RWPE2 (cell line): ENCODE results near the gene MAP3K5.

Experiments
- ATAC-seq: fragments of 200-7000 bp; cut with Tn5 transposase; 3 replicates; pipeline ENCODE4 v1.9.1; 2021; ENCODE audit warnings: low read depth
- DNase-seq: peaks from one replicate; pipeline ENCODE4 v3.0.0-alpha.2; 2020; ENCODE audit warnings: low spot score
- H3K27ac ChIP-seq: fragments of 450-650 bp; 2 replicates; pipeline ENCODE4 v1.5.1; 2017; ENCODE audit warnings: mild to moderate bottlenecking; ENCODE audit not compliant: poor library complexity, severe bottlenecking
- H3K27me3 ChIP-seq: fragments of 250-450 bp; sonication (Bioruptor Pico); 2 replicates; pipeline ENCODE4 v1.5.1; 2021; ENCODE audit warnings: mild to moderate bottlenecking, moderate library complexity; ENCODE audit not compliant: insufficient read depth, poor library complexity, severe bottlenecking
- H3K36me3 ChIP-seq: fragments of 250-450 bp; sonication (Bioruptor Pico); 2 replicates; pipeline ENCODE4 v1.5.1; 2020; ENCODE audit warnings: low read depth, mild to moderate bottlenecking, moderate library complexity
- H3K4me1 ChIP-seq: fragments of 250-450 bp; sonication (Bioruptor Pico); 2 replicates; pipeline ENCODE4 v1.5.1; 2021; ENCODE audit warnings: mild to moderate bottlenecking, moderate library complexity; ENCODE audit not compliant: insufficient read depth, poor library complexity, severe bottlenecking
- H3K4me3 ChIP-seq: fragments of 250-450 bp; sonication (Bioruptor Pico); 2 replicates; pipeline ENCODE4 v1.5.1; 2021; ENCODE audit warnings: mild to moderate bottlenecking, moderate library complexity; ENCODE audit not compliant: severe bottlenecking
- H3K9me3 ChIP-seq: fragments of 250-450 bp; sonication (Bioruptor Pico); 2 replicates; pipeline ENCODE4 v1.5.1; 2021; ENCODE audit warnings: mild to moderate bottlenecking, moderate library complexity; ENCODE audit not compliant: severe bottlenecking
- CTCF ChIP-seq: fragments of 450-650 bp; IDR thresholded peaks from one replicate; pipeline ENCODE4 v1.5.1; 2017; ENCODE audit warnings: mild to moderate bottlenecking, moderate library complexity; ENCODE audit not compliant: poor library complexity, severe bottlenecking

Gene MAP3K5

GRCh38 chr6:136782021-136782770 is 10.1 kb downstream of the MAP3K5 start:
- H3K4me3 ChIP-seq = no peak overlapping the region
- no peaks in the 10 kb centered on the region for H3K27me3 ChIP-seq
- H3K27ac ChIP-seq = no peak overlapping the region
- peak; percentile 89 for ATAC-seq
- peaks cover 8% of the 10 kb centered on the region for H3K4me1 ChIP-seq
- no peaks in the 10 kb centered on the region for H3K9me3 ChIP-seq
- no peak for TF ChIP-seq CTCF
- DNase-seq = no peak
- H3K36me3 ChIP-seq = no peaks in the 10 kb centered on the region

GRCh38 chr6:136780972-136781371 is 11.3 kb downstream of the MAP3K5 start:
- H3K4me3 ChIP-seq = no peak overlapping the region
- no peak overlapping the region for H3K27ac ChIP-seq
- no peak for ATAC-seq
- DNase-seq = no peak
- no peaks in the 10 kb centered on the region for H3K36me3 ChIP-seq
- H3K27me3 ChIP-seq = no peaks in the 10 kb centered on the region
- H3K4me1 ChIP-seq = peaks cover 8% of the 10 kb centered on the region
- no peak for TF ChIP-seq CTCF
- H3K9me3 ChIP-seq = no peaks in the 10 kb centered on the region

GRCh38 chr6:136779682-136780081 is 12.6 kb downstream of the MAP3K5 start:
- no peaks in the 10 kb centered on the region for H3K9me3 ChIP-seq
- TF ChIP-seq CTCF = no peak

GRCh38 chr6:136777651-136778050 is 14.6 kb downstream of the MAP3K5 start:
- no peaks in the 10 kb centered on the region for H3K27me3 ChIP-seq
- no peak overlapping the region for H3K4me3 ChIP-seq
- no peak for DNase-seq
- no peak for ATAC-seq
- no peaks in the 10 kb centered on the region for H3K9me3 ChIP-seq
- H3K27ac ChIP-seq = no peak overlapping the region
- no peak for TF ChIP-seq CTCF
- H3K36me3 ChIP-seq = no peaks in the 10 kb centered on the region
- peaks cover 18% of the 10 kb centered on the region for H3K4me1 ChIP-seq

More at GRCh38 chr6:136779682-136780081, 12.6 kb downstream of the MAP3K5 start:
- DNase-seq (no peak), ATAC-seq (no peak)
- no peak overlapping the region for H3K27ac ChIP-seq
- H3K27me3 ChIP-seq = no peaks in the 10 kb centered on the region
- H3K4me1 ChIP-seq = peaks cover 15% of the 10 kb centered on the region
- H3K4me3 ChIP-seq = no peak overlapping the region
- no peaks in the 10 kb centered on the region for H3K36me3 ChIP-seq

- ATAC-seq (no peak), DNase-seq (no peak)
- Histone ChIP-seq H3K27ac (no peak overlapping the region), H3K4me3 (no peak overlapping the region), H3K9me3 (no peaks in the 10 kb centered on the region), H3K36me3 (no peaks in the 10 kb centered on the region), H3K4me1 (peaks cover 13% of the 10 kb centered on the region), H3K27me3 (no peaks in the 10 kb centered on the region)
- no peak for TF ChIP-seq CTCF
Measured at GRCh38 chr6:136775548-136775947, 16.7 kb downstream of the MAP3K5 start.
